Fibroblast of lung (primary cell): Measurements from ENCODE around the gene SLC2A14.
"Not testable (repeated sequence)": the region's sequence is repeated elsewhere in the genome, so short reads cannot be mapped to it uniquely, and the experiment has no call there.

Experiments
- CTCF ChIP-seq, 2 donors: IDR thresholded peaks in 1 of 2; conservative IDR thresholded peaks in 1 of 2; 1 replicate in 1 of 2; 2 replicates in 1 of 2; pipeline ENCODE4 v1.5.1; 2011 to 2012; ENCODE audit warnings: low read length in 2 of 2, control low read depth in 1 of 2, inconsistent platforms in 1 of 2, low read depth in 1 of 2, mild to moderate bottlenecking in 1 of 2
- EZH2 ChIP-seq: IDR thresholded peaks from 2 replicates; pipeline ENCODE4 v1.5.1; 2012; ENCODE audit warnings: low read length, control low read depth, mild to moderate bottlenecking; ENCODE audit errors: missing control alignments

- TF ChIP-seq CTCF (conservative IDR thresholded peaks at IDR 0.05 in 1 of 2, IDR thresholded peaks at IDR 0.05 in 1 of 2; ENCODE audit: low read depth in 1 of 2, low read length in 2 of 2); EZH2: not testable (repeated sequence)
Observed at GRCh38 chr12:7881736-7882120, 9.0 kb upstream of the SLC2A14 start.
